ENCODE data around the gene TNKS1BP1.
"Not testable (repeated sequence)": the region's sequence is repeated elsewhere in the genome, so short reads cannot be mapped to it uniquely, and the experiment has no call there.

Gene TNKS1BP1

GRCh38 chr11:57324886-57325734 lies at the start of gene TNKS1BP1:
TSS of gene TNKS1BP1 (minus strand) at chr11:57324952. CDS start at chr11:57321885, 3,067 bp downstream.
- peak; percentile 88 for DNase-seq

- no peak for DNase-seq
Measured at GRCh38 chr11:57373146-57373545, 48.4 kb upstream of the TNKS1BP1 start.

- DNase-seq, result no peak
Measured at GRCh38 chr11:57370941-57371340, 46.2 kb upstream of the TNKS1BP1 start.

- DNase-seq, result no peak
Measured at GRCh38 chr11:57370251-57370650, 45.5 kb upstream of the TNKS1BP1 start.

- no peak for DNase-seq
Measured at GRCh38 chr11:57368845-57369232, 44.1 kb upstream of the TNKS1BP1 start.

GRCh38 chr11:57368106-57368844 lies 43.5 kb upstream of the TNKS1BP1 start:
- DNase-seq, result peak; percentile 27

- no peak for DNase-seq
Measured at GRCh38 chr11:57364851-57365660, 40.3 kb upstream of the TNKS1BP1 start.

GRCh38 chr11:57363131-57364080 lies 38.7 kb upstream of the TNKS1BP1 start:
- no peak for DNase-seq

- no peak for DNase-seq
Measured at GRCh38 chr11:57361926-57362325, 37.2 kb upstream of the TNKS1BP1 start.

- DNase-seq, result not testable (repeated sequence)
Measured at GRCh38 chr11:57361420-57361819, 36.7 kb upstream of the TNKS1BP1 start.

- no peak for DNase-seq
Measured at GRCh38 chr11:57360991-57361390, 36.2 kb upstream of the TNKS1BP1 start.

- no peak for DNase-seq
Measured at GRCh38 chr11:57359896-57360690, 35.3 kb upstream of the TNKS1BP1 start.

- DNase-seq, result no peak
Measured at GRCh38 chr11:57359396-57359795, 34.6 kb upstream of the TNKS1BP1 start.

GRCh38 chr11:57358991-57359390 lies 34.2 kb upstream of the TNKS1BP1 start:
- DNase-seq, result no peak

GRCh38 chr11:57358543-57358961 lies 33.8 kb upstream of the TNKS1BP1 start:
- no peak for DNase-seq

GRCh38 chr11:57357856-57358255 lies 33.1 kb upstream of the TNKS1BP1 start:
- no peak for DNase-seq

- no peak for DNase-seq
Measured at GRCh38 chr11:57357310-57357709, 32.6 kb upstream of the TNKS1BP1 start.

- no peak for DNase-seq
Measured at GRCh38 chr11:57356268-57356667, 31.5 kb upstream of the TNKS1BP1 start.

- DNase-seq, result peak; percentile 90
Measured at GRCh38 chr11:57354699-57355098, 29.9 kb upstream of the TNKS1BP1 start.

- DNase-seq, result no peak
Measured at GRCh38 chr11:57353852-57354251, 29.1 kb upstream of the TNKS1BP1 start.

- DNase-seq, result no peak
Measured at GRCh38 chr11:57353446-57353845, 28.7 kb upstream of the TNKS1BP1 start.

Measured in GF-D8 (cell line).